Measurements from ENCODE around the gene UQCR10.

Gene UQCR10

GRCh38 chr22:29799217-29799680, 32.1 kb downstream of the UQCR10 start:
- no peak for TF ChIP-seq CTCF (IDR thresholded peaks at IDR 0.05; ENCODE audit: low read depth, low read length, poor library complexity, severe bottlenecking)
- TF ChIP-seq EZH2phosphoT487 (IDR thresholded peaks at IDR 0.05; ENCODE audit: borderline replicate concordance, low read length): no peak
- H3K36me3 ChIP-seq (ENCODE audit: control insufficient read depth, low read length): peaks cover 52% of the 10 kb centered on the region
- H3K27me3 ChIP-seq (ENCODE audit: control insufficient read depth, low read length): no peaks in the 10 kb centered on the region
- H3K79me2 ChIP-seq (ENCODE audit: control insufficient read depth, low read length): no peaks in the 10 kb centered on the region
- H3K4me2 ChIP-seq (ENCODE audit: low read length): no peak overlapping the region
- no peaks in the 10 kb centered on the region for H4K20me1 ChIP-seq (ENCODE audit: control insufficient read depth, insufficient read depth, low read depth, low read length)
- no peaks in the 10 kb centered on the region for H3F3A ChIP-seq (ENCODE audit: control insufficient read depth, insufficient read depth)
- peaks cover 15% of the 10 kb centered on the region for H3K4me1 ChIP-seq (ENCODE audit: control insufficient read depth, low read length)
- H3K27ac ChIP-seq (ENCODE audit: low read depth, low read length): no peak overlapping the region
- no peaks in the 10 kb centered on the region for H3K9me2 ChIP-seq (replicated peaks; ENCODE audit: control insufficient read depth, low read length)
- no peaks in the 10 kb centered on the region for H3K9me3 ChIP-seq (ENCODE audit: control insufficient read depth, insufficient read depth, low read length)
- H3K4me3 ChIP-seq (ENCODE audit: low read length): no peak overlapping the region

GRCh38 chr22:29801153-29801552, 34.0 kb downstream of the UQCR10 start:
- no peak overlapping the region for H3K4me2 ChIP-seq (ENCODE audit: low read length)
- H3K27ac ChIP-seq (ENCODE audit: low read depth, low read length): no peak overlapping the region
- peaks cover 70% of the 10 kb centered on the region for H3K36me3 ChIP-seq (ENCODE audit: control insufficient read depth, low read length)
- no peaks in the 10 kb centered on the region for H3K9me3 ChIP-seq (ENCODE audit: control insufficient read depth, insufficient read depth, low read length)
- TF ChIP-seq CTCF (IDR thresholded peaks at IDR 0.05; ENCODE audit: low read depth, low read length, poor library complexity, severe bottlenecking): no peak
- no peak for TF ChIP-seq EZH2phosphoT487 (IDR thresholded peaks at IDR 0.05; ENCODE audit: borderline replicate concordance, low read length)
- no peak overlapping the region for H3K4me3 ChIP-seq (ENCODE audit: low read length)
- H3K9me2 ChIP-seq (replicated peaks; ENCODE audit: control insufficient read depth, low read length): no peaks in the 10 kb centered on the region
- H3K79me2 ChIP-seq (ENCODE audit: control insufficient read depth, low read length): no peaks in the 10 kb centered on the region
- no peaks in the 10 kb centered on the region for H3F3A ChIP-seq (ENCODE audit: control insufficient read depth, insufficient read depth)
- no peaks in the 10 kb centered on the region for H4K20me1 ChIP-seq (ENCODE audit: control insufficient read depth, insufficient read depth, low read depth, low read length)
- peaks cover 15% of the 10 kb centered on the region for H3K4me1 ChIP-seq (ENCODE audit: control insufficient read depth, low read length)
- no peaks in the 10 kb centered on the region for H3K27me3 ChIP-seq (ENCODE audit: control insufficient read depth, low read length)

- no peaks in the 10 kb centered on the region for H3F3A ChIP-seq (ENCODE audit: control insufficient read depth, insufficient read depth)
- H3K36me3 ChIP-seq (ENCODE audit: control insufficient read depth, low read length): peaks cover 76% of the 10 kb centered on the region
- H3K27me3 ChIP-seq (ENCODE audit: control insufficient read depth, low read length): no peaks in the 10 kb centered on the region
- H4K20me1 ChIP-seq (ENCODE audit: control insufficient read depth, insufficient read depth, low read depth, low read length): no peaks in the 10 kb centered on the region
- H3K79me2 ChIP-seq (ENCODE audit: control insufficient read depth, low read length): no peaks in the 10 kb centered on the region
- no peaks in the 10 kb centered on the region for H3K9me3 ChIP-seq (ENCODE audit: control insufficient read depth, insufficient read depth, low read length)
- H3K9me2 ChIP-seq (replicated peaks; ENCODE audit: control insufficient read depth, low read length): no peaks in the 10 kb centered on the region
- no peak overlapping the region for H3K4me3 ChIP-seq (ENCODE audit: low read length)
- H3K4me2 ChIP-seq (ENCODE audit: low read length): no peak overlapping the region
- peaks cover 15% of the 10 kb centered on the region for H3K4me1 ChIP-seq (ENCODE audit: control insufficient read depth, low read length)
- no peak overlapping the region for H3K27ac ChIP-seq (ENCODE audit: low read depth, low read length)
- TF ChIP-seq CTCF (IDR thresholded peaks at IDR 0.05; ENCODE audit: low read depth, low read length, poor library complexity, severe bottlenecking) (no peak), EZH2phosphoT487 (IDR thresholded peaks at IDR 0.05; ENCODE audit: borderline replicate concordance, low read length) (no peak)
Measured at GRCh38 chr22:29801796-29802195, 34.6 kb downstream of the UQCR10 start.
